Measurements from ENCODE around the gene TMEM132C.

The TMEM132C gene

DNA sequence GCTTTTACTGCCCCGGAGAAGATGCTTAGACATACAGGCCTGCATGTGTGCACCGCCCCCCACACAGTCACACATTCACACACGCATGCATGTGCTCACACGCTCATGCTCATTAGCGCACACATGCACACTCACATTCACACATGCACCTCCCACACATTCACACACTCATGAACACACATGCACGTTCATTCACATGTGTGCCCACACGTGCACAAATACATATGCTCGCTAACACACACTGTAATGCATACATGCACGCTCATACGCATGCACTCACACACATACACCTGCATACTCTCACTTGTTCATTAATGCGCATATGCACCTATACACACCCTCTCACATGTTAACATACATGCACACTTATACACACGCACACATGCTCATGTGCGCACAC lies 21.9 kb downstream of the TMEM132C start:
- DNase-seq = no peak

- DNase-seq = no peak
Measured at GRCh38 chr12:128290938-128291337, 24.0 kb downstream of the TMEM132C start.

GRCh38 chr12:128298091-128298748 lies 31.2 kb downstream of the TMEM132C start:
- no peak for DNase-seq

GRCh38 chr12:128305336-128305892 lies 38.4 kb downstream of the TMEM132C start:
- DNase-seq = no peak

- no peak for DNase-seq
Measured at GRCh38 chr12:128307791-128308190, 40.8 kb downstream of the TMEM132C start.

DNA sequence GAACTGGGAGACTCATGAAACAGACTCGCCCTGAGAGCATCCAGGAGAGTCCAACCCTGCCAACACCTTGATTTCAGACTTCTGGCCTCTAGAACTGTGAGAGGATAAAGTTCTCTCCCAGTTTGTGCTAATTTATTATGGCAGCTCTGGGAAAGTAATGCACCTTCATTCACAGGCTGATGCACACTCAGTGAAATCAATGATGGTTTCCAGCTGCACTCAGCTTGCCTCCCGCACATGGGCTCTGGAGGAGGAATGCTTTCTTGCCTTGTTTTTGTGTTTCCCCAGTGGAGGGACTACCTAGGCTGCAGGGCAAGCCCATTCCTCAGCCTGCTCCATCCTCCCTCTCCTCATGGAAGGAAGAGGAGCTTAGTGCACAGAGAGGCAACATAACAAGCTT lies 45.7 kb downstream of the TMEM132C start:
- DNase-seq = no peak

DNA sequence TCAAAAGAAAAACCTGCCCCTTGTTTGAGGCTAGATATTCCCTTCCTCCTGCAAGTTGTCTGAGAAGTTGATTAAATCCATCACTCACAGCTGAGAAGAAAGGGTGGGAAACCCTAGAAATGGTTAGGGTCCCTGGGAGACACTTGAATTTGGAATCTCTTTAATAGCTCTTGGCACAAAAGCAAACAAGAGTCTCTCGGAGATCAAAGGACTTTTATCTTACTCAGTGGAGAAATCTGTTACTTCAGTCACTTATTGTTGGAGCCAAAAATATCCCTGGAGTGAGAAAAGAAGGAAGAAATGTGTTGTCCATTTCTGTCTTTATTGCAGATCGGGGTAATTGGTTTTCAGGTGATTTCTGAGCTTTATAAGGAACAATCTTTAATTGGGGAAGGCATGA lies 47.0 kb downstream of the TMEM132C start:
- no peak for DNase-seq

DNA sequence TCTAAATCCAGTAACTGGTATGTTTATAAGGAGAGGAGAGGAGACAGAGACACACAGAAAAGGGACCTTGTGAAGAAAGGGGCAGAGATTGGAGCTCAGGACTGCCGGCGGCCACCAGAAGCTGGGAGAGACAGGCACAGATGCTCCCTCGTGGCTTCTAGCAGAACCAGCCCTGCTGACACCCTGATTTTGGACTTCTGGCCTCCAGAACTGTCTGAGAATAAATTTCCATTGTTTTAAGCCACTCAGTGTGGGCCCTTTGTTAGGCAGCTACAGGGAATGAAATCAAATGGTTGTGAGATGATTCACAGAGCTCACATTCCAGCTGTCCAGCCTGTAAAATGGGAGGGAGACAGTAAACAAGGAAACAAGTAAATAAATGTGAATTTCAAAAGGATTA lies 47.6 kb downstream of the TMEM132C start:
- DNase-seq = no peak

GRCh38 chr12:128316078-128316477 lies 49.1 kb downstream of the TMEM132C start:
- DNase-seq = no peak

- no peak for DNase-seq
Measured at GRCh38 chr12:128316973-128317526, 50.1 kb downstream of the TMEM132C start.

DNA sequence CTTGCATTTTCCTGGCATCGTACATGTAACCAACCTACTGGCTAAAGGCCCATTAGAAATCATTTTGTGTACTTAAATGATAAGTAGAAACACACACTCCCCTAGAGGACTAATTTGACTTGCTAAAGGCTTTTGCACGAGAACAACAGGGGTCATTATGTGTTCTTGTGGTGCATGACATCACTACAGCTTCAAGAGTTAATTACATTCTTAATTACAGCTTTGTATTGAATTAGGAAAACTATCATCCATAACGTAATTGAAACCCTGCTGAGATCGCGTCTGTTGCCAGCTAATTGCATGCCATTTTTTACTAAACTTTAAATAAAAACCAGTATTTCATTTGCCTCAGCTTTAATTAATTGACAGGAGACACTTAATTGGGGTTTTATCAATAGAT lies 51.4 kb downstream of the TMEM132C start:
- DNase-seq = no peak

- DNase-seq = no peak
Measured at GRCh38 chr12:128318946-128319345, 52.0 kb downstream of the TMEM132C start.

- no peak for DNase-seq
Measured at GRCh38 chr12:128322341-128322740, 55.4 kb downstream of the TMEM132C start.

DNA sequence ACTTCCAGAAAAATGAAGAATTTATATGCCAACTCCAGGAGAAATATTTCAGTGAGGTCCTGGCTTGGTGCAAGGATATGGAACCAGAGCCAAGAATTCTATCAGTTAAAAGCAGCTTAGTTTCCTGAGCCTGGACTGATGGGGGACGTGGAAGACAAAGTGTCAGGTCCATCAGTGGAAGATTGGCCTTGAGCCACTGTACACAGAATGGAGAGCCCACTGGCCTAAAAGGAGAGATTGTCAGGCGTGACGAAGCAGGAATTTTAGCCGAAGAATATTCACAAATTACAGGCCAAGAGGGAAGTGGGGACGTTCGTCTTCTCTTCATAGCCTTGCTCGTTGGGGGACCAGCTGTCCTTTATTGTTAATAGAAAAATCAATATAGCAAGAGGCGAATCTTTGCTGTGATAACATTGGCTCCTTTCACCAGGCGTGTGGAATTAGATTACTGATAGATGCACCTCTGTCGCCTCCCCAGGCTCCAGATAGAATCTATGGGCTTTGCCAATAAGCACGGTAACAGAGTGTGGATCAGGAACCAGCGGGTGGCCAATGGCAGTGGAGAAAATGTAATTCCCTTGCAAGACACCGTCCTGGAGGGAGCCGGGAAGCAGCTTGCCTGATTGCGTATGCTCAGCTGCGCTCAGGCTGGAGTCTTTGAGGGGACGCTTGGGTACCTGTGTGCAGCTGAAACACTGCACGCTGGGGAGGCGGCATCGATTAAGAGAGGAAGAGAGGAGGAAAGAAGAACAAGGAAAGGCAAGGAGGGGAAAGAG lies 56.4 kb downstream of the TMEM132C start:
- DNase-seq = no peak

DNA sequence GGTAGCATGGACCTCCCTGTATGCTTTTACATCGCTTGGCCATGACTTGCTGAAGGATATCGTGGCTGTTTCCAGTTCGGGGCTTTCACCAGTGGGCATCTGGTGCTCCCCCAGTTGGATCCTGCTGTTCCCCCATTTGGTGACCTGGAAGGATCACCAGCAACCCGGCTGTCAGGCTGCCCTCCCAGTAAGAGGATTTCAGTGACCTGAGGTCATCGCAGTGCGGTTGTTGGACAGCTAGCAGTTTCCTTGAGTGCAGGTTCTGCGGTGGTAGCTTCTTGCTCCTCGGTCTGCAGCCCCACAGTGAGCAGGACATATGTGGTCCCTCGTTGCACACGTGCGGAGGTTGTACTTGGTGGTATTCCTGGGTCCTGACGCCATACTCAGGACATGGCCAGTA lies 58.7 kb downstream of the TMEM132C start:
- no peak for DNase-seq

DNA sequence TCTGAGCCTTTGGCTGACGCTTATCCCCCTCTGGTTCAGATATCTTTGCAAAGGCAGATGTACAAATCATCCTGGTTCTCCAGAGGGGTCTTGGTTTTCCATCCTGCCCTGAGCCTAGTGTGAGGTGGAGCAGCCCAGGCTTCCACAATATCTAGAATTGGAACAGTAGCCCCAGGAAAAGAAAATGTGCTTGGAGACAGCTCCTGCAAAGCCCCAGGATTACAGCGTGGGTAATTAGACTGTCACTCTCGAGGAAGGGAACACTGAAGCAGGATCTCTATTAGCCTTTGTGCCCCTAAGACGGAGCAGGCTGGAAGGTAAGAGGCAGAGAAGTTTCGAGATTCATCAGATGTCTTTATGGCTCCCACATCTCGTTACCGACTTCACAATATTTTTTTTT lies 59.4 kb downstream of the TMEM132C start:
- DNase-seq = no peak

- no peak for DNase-seq
Measured at GRCh38 chr12:128328961-128329360, 62.0 kb downstream of the TMEM132C start.

DNA sequence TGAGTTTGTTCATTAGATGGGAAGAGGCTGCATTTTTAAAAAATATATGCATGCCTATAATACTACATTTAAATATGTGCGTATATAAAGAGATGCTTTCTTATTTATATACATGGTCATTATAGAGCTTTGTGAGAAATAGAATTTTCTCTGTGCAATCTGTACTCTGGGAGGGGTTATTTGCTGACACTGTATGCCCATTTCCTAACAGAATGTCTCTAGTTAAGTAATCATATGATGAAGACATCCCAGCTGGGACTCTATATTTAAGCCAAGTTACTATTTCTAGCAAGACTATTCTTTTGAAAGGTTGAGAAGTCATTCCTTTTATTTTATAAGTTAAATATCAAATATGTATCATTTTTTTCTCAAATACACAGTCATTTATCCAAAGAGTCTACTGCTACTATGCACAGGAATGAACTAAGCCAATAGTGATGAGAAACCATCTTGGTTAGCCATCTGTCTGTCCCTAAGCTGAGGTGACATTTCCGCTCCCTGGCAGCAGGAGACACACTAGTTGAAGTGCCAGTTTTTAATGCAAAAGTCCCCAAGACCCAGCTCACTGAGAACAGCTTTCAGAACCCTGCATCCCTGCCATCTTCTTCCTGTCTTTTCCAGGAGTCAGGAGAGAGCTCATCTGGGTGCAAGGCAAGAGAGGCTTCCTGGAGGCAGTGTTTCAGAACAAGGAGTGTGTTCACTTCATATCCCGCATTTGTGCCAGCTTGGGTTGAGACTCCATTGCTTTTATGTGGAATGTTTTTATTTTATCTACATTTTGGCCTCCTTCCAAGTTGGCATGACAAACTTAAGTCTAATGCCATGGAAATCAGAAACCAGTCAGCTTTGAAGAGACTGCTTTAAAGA lies 69.5 kb downstream of the TMEM132C start:
- DNase-seq = no peak

DNA sequence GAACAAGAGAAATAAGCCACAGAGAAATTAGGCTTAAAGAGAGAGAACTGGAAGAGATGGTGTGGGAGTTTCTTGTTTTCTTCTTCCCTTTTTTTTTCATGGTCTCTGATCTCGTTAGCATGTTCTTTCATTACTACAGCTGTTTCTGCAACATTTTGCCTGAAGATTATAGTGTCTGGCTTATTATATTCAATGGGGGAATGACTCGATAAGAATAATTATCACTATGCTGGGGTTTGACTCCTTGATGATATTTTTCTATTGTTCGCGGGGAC lies 70.0 kb downstream of the TMEM132C start:
- no peak for DNase-seq

DNA sequence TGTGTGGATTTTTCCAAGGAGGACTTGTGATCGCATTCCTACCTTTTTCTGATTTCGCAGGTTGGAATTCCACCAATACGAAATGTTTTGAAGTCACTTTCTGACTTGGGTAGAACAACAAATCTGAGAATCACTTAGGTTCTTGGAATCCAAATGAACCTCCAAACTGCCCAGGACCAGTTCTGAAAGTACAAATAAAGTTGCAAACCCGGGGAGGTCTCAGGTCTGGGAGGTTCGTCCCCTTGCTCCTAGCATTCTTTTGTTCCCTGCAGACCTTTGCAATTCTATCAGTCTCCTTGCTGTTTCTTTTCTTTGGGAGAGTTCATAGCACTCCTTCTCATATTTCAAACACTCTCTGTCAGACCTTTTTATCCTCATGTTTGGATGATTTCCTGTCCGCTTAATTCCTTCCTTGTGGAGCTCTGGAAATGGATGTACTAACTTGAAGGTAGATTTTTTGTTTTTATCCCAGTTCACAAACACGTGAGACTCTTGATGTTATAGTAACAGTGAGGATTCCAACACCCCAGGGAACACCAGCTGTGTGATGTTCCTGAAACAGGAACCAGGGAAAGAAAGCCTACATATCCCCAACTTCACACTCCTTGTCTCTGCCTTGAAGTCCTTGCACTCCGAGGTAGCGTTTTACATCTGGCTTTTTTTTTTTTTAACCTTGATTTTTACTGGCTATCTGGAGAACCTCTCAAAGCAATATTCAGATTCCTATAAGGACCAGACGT lies 70.6 kb downstream of the TMEM132C start:
- no peak for DNase-seq

DNA sequence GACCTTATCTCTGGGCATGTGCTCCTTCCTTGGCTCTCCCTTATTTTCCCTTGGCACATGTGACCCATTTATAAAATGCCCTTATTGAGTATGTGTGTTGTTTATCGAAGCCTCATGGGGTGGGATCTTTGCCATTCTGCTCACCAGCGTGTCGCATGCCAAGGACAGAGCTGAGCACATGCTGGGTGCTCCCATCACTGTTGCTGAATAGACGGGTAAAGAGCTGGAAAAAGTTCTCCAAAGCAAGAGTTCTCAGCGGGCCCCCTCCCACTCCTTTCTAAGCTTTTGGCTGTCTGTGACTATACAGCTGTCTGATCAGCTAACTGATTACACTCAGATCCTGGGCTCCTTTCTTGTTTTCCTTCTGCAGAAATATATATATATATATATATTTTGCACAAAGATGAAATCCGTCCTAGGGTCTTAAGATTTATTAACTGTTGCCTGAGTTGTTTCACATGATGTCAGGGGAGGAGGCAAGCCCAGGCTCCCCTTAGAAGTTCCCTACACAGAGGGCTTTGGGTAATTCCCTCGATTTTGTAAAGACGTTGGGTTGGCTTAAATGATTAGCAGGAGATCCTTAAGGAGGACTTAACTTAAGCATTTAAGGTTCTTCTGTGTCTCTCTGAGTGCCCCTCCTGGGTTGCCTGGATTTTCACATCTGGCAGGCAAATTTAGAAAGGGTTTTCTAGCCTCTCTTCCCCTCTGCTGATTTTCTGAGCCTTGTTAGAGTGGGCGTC lies 71.6 kb downstream of the TMEM132C start:
- no peak for DNase-seq

DNA sequence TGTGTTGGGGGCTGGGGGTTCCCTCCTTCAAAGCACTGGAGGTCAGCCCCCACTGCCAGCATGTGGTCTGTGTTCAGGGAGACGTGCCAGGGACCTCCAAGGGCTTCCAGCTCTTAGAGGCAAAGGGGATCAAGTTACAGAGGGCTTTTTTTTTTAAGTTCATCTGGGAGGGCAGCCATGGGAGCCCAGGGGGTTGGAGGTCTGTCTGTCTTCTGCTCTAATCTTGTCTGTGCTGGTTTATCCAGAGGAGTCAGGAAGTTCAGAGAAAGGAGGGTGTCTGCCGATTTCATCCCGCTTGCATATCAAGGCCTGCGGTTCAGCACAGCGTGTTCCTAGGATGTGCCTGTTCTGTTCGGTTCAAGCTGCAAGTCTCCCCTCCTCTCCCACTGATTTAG lies 72.2 kb downstream of the TMEM132C start:
- DNase-seq = no peak

Measured in activated CD8-positive, alpha-beta memory T cell treated with anti-CD3 and anti-CD28 coated beads for 24 hours (primary cell).